Astrocyte (in vitro differentiated cells and primary cell): ENCODE results near the gene FGD2.

Experiments used
- CTCF ChIP-seq: IDR thresholded peaks from 2 replicates; pipeline ENCODE4 v1.5.1; 2011; ENCODE audit warnings: low read depth, mild to moderate bottlenecking, inconsistent platforms, low read length, moderate library complexity; ENCODE audit not compliant: insufficient read depth
- EZH2 ChIP-seq: IDR thresholded peaks from 2 replicates; pipeline ENCODE4 v1.6.1; 2012; ENCODE audit warnings: mild to moderate bottlenecking, low read length, inconsistent platforms; ENCODE audit not compliant: insufficient read depth

- no peak for TF ChIP-seq CTCF
- TF ChIP-seq EZH2, result no peak
Measured at GRCh38 chr6:37014667-37015066, 9.2 kb downstream of the FGD2 start.
